GM19238 (cell line): ENCODE results near the gene BRAT1.

Experiments used
- DNase-seq: peaks from one replicate; pipeline ENCODE4 v3.0.0; 2011; ENCODE audit warnings: low spot score; ENCODE audit not compliant: insufficient read length

Gene BRAT1

GRCh38 chr7:2512179-2512661, 43.1 kb downstream of the BRAT1 start:
- no peak for DNase-seq

- no peak for DNase-seq
Measured at GRCh38 chr7:2511769-2512168, 43.6 kb downstream of the BRAT1 start.

- DNase-seq: peak; percentile 72
Measured at GRCh38 chr7:2510909-2511768, 44.2 kb downstream of the BRAT1 start.

GRCh38 chr7:2510130-2510776, 45.1 kb downstream of the BRAT1 start:
- no peak for DNase-seq

- DNase-seq: no peak
Measured at GRCh38 chr7:2509298-2509906, 45.9 kb downstream of the BRAT1 start.

- DNase-seq: peak; percentile 75
Measured at GRCh38 chr7:2508327-2509215, 46.8 kb downstream of the BRAT1 start.

GRCh38 chr7:2507917-2508306, 47.4 kb downstream of the BRAT1 start:
- DNase-seq: no peak

- DNase-seq: no peak
Measured at GRCh38 chr7:2507208-2507916, 48.0 kb downstream of the BRAT1 start.

GRCh38 chr7:2505401-2505800, 49.9 kb downstream of the BRAT1 start:
- DNase-seq: no peak

GRCh38 chr7:2504889-2505375, 50.4 kb downstream of the BRAT1 start:
- DNase-seq: no peak

GRCh38 chr7:2504128-2504888, 51.0 kb downstream of the BRAT1 start:
- no peak for DNase-seq

- no peak for DNase-seq
Measured at GRCh38 chr7:2503056-2503941, 52.0 kb downstream of the BRAT1 start.

- DNase-seq: no peak
Measured at GRCh38 chr7:2502647-2502966, 52.7 kb downstream of the BRAT1 start.

- DNase-seq: no peak
Measured at GRCh38 chr7:2501947-2502646, 53.2 kb downstream of the BRAT1 start.

- no peak for DNase-seq
Measured at GRCh38 chr7:2500701-2501100, 54.6 kb downstream of the BRAT1 start.

GRCh38 chr7:2499719-2500430, 55.4 kb downstream of the BRAT1 start:
- DNase-seq: no peak

GRCh38 chr7:2499181-2499580, 56.1 kb downstream of the BRAT1 start:
- no peak for DNase-seq

GRCh38 chr7:2498708-2499107, 56.6 kb downstream of the BRAT1 start:
- no peak for DNase-seq
